Measurements from ENCODE around the gene ZNF213.
"Not testable (repeated sequence)": the region's sequence is repeated elsewhere in the genome, so short reads cannot be mapped to it uniquely, and the experiment has no call there.

Gene ZNF213

DNA sequence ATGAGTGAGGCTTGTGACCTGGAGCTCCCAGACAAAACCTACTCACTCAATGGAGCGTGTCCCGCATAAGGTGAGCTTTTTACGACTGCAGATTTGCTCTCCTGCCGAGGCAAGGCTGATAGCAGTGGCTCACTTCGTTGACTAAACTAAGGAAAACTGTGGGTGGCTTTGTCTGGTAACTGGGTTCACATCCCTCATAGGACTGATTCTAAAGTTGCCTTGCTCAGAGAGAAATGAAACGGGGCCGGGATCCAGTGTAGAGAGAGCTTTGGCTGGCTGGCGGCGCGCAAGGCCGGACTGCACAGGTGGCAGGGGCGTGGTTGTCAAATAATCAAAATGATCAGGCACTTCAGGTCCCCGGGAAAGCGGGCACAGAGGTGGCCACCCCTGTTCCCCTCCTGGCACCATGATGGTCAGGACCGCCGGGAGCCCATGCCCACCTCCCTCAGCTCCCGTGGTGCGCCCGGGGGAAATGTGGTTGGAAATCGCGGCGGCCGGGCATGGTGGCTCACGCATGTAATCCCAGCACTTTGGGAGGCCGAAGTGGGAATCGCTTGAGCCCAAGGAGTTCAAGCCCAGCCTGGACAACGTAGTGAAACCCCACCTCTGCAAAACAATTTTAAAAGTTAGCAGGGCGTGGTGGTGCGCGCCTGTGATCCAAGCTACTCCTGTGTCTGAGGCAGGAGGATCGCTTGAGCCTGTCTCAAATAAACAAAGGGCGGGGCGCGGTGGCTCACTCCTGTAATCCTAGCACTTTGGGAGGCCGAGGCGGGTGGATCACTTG is 26.6 kb downstream of the ZNF213 start:
- DNase-seq (ENCODE audit: low spot score in 2 of 2) = no peak
- Mint-ChIP-seq H3K9me3 (no peaks in the 10 kb centered on the region), H3K36me3 (peaks cover 32% of the 10 kb centered on the region), H3K4me3 (no peak overlapping the region), H3K4me1 (peaks cover 46% of the 10 kb centered on the region), H3K27ac (no peak overlapping the region)
- no peak for ATAC-seq

DNA sequence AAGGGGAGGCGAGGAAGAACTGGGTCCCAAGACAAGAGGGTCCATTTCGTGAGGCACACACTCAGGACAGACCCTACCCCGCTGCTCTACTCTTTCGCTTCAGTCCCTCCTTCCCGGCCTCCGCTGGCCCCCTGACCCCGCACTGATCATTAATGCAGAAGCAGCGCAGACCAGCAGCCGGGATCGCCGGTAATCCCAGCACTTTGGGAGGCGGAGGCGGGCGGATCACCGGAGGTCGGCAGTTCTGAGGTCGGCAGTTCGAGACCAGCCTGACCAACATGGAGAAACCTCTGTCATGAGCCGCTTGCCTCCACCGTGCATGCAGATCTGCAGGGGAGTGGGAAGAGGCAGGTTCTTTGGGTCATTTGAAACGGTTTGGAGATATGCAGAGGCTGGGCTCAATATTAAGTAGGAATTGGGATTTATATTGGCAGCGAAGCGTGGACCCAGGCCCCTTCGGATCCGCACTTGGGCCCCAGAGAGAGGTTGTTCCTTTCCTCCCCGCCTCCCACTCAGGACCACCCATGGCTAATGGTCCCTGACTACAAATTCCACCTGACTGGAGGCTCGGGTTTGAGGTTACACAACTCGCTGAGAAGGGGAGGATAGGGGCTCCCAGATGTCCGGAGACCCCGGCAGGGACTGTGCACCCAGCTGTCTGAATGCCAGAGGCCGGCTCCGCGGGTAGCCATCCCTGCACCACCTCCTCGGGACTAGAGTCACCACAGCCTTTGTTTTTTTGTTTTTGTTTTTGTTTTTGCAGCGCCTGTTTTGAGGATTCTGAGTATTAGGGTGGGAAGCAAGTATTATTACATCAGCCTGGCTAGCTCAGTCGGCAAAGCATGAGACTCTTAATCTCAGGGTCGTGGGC is 29.5 kb downstream of the ZNF213 start:
- peaks cover 25% of the 10 kb centered on the region for H3K4me1 Mint-ChIP-seq
- H3K4me3 Mint-ChIP-seq = no peak overlapping the region
- ATAC-seq (no peak), DNase-seq (ENCODE audit: low spot score in 2 of 2) (no peak)
- no peak overlapping the region for H3K27ac Mint-ChIP-seq
- H3K36me3 Mint-ChIP-seq = peaks cover 5% of the 10 kb centered on the region
- no peaks in the 10 kb centered on the region for H3K9me3 Mint-ChIP-seq

DNA sequence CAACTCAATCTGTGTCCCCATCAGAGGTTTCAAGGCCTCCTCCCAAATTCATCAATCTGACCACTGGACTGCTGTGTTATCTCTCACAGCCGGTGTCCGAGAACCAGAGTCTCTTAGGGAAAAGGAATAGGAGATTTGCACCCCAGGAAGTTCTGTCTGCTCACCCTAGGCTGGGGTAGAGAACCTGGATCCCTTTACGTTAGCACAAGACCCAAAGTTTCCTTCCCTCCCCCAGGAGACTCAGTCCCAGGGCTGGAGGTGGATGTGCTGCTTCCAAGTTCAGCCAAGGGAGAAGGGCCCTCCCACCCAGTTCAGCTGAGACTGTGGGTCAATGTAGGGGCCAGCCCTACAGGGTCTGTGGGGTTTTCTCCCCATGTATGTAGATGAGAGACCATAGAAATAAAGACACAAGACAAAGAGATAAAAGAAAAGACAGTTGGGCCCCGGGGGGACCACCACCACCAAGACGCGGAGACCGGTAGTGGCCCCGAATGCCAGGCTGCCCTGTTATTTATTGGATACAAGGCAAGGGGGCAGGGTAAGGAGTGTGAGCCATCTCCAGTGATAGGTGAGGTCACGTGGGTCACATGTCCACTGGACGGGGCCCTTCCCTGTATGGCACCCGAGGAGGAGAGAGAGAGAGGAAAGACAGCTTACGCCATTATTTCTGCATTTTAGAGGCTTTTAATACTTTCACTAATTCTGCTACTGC is 30.4 kb downstream of the ZNF213 start:
- peak overlapping the region; percentile 73 for H3K27ac Mint-ChIP-seq
- H3K36me3 Mint-ChIP-seq = no peaks in the 10 kb centered on the region
- DNase-seq (ENCODE audit: low spot score in 2 of 2) (no peak), ATAC-seq (no peak)
- no peaks in the 10 kb centered on the region for H3K9me3 Mint-ChIP-seq
- H3K4me1 Mint-ChIP-seq = peaks cover 18% of the 10 kb centered on the region
- H3K4me3 Mint-ChIP-seq = peak overlapping the region; percentile 53

DNA sequence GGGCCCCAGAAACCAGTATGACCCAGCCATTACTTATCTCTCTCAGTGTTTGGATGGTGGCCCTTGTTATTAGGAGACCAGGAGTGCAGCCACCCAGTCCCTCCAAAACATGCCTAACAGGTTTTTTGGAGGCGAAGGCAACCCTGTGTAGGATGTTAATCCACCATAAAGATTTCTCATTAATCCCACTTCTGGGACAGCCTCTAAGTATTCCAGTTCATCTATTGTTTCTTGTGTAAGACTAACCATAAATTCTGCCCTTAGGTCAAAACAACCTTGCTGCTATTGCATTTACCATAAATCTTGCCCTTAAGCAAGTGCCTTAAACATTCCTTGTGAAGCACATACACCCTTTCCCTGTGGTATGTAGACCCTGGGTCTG is 31.7 kb downstream of the ZNF213 start:
- DNase-seq (ENCODE audit: low spot score in 2 of 2) = no peak
- H3K4me1 Mint-ChIP-seq = peaks cover 28% of the 10 kb centered on the region
- no peak for ATAC-seq
- no peaks in the 10 kb centered on the region for H3K9me3 Mint-ChIP-seq
- H3K36me3 Mint-ChIP-seq = peaks cover 4% of the 10 kb centered on the region
- H3K4me3 Mint-ChIP-seq = no peak overlapping the region
- H3K27ac Mint-ChIP-seq = no peak overlapping the region

DNA sequence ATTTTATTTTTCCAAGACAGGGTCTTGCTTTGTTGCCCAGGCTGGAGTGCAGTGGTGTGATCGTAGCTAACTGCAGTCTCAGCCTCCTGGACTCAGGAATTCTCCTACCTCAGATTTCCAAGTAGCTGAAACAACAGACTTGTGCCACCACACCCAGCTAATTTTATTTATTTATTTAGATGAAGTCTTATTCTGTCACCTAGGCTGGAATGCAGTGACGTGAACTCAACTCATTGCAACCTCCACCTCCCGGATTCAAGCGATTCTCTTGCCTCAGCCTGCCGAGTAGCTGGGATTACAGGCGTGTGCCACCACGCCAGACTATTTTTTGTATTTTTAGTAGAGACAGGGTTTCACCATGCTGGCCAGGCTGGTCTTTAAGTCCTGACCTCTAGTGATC is 33.9 kb downstream of the ZNF213 start:
- H3K4me1 Mint-ChIP-seq = peaks cover 38% of the 10 kb centered on the region
- H3K9me3 Mint-ChIP-seq; H3K4me3 Mint-ChIP-seq; DNase-seq (ENCODE audit: low spot score in 2 of 2); ATAC-seq; H3K27ac Mint-ChIP-seq: not testable (repeated sequence)
- peaks cover 14% of the 10 kb centered on the region for H3K36me3 Mint-ChIP-seq

DNA sequence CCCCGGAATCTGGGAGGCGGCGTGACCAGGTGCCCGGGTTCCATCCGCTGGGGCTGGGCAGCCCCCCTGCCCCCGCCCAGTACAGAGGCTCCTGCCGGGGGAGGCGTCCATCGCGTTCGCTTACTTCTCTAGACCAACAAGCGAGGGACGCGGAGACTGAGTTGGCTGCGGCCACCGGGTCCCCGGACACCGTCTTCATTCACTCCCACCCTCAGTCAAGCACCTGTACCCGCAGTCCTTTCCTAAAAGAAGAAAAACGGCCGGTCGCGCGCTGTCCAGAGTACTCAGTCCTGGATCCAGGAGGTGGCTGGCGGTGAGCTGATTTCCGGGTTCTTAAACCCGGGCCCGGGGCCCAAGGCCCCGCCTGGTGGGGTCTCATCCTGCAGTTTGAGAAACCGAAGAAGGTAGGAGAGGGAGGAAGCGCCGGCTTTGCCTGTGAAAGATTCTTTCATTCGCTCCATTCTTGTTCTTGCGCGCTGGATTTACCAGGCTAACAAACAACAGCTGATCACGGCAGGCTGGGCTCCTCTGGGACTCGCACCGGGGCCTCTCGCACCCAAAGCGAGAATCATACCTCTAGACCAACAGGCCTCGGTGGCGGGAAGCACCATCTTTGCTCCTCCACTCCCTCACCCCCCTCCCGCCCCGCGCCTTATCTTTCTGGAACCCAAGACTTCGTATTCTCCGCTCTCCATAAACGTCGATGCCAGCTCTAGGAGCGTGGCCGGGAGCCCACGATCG is 35.8 kb downstream of the ZNF213 start:
- Mint-ChIP-seq H3K9me3 (no peaks in the 10 kb centered on the region), H3K4me1 (peaks cover 34% of the 10 kb centered on the region), H3K4me3 (peak overlapping the region; percentile 77), H3K36me3 (peaks cover 19% of the 10 kb centered on the region), H3K27ac (peak overlapping the region; percentile 91)
- DNase-seq (ENCODE audit: low spot score in 2 of 2) = no peak
- peak; percentile 36 for ATAC-seq

DNA sequence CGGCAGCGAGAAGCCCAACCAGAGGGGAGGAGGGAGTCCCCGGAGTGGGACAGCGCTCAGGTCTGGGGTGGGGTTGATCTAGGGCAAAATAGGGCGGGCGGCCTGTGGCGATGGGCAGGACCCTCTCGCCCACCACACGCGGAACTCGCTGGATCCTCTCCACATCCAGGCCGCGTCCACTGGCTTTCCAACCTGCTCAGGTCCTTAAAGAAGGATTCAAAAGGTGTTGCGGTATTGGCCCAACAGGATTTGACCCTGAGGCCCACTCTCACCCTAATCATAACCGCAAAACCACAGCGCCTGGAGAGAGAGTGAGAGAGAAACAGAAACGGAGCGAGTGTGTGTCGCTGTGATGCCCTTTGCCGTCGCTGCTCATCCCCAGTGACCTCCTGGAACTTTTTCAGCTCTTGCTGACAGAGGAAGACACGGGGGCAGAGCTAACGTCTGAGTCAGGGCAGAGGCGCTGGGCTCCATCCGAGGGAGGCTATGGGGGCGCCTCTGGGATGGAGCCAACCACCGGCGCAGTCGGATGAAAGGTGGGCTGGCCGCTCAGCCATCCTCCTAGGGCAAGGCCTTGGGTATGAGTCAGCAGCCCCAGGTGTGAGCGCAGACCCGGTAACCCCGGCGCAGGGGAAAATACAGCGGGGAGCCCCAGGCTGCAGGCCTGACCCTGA is 36.5 kb downstream of the ZNF213 start:
- peak overlapping the region; percentile 91 for H3K27ac Mint-ChIP-seq
- H3K36me3 Mint-ChIP-seq = peaks cover 23% of the 10 kb centered on the region
- DNase-seq (ENCODE audit: low spot score in 2 of 2) (peak; percentile 38 to 85), ATAC-seq (peak; percentile 82)
- H3K9me3 Mint-ChIP-seq = no peaks in the 10 kb centered on the region
- peaks cover 32% of the 10 kb centered on the region for H3K4me1 Mint-ChIP-seq
- H3K4me3 Mint-ChIP-seq = peak overlapping the region; percentile 77

DNA sequence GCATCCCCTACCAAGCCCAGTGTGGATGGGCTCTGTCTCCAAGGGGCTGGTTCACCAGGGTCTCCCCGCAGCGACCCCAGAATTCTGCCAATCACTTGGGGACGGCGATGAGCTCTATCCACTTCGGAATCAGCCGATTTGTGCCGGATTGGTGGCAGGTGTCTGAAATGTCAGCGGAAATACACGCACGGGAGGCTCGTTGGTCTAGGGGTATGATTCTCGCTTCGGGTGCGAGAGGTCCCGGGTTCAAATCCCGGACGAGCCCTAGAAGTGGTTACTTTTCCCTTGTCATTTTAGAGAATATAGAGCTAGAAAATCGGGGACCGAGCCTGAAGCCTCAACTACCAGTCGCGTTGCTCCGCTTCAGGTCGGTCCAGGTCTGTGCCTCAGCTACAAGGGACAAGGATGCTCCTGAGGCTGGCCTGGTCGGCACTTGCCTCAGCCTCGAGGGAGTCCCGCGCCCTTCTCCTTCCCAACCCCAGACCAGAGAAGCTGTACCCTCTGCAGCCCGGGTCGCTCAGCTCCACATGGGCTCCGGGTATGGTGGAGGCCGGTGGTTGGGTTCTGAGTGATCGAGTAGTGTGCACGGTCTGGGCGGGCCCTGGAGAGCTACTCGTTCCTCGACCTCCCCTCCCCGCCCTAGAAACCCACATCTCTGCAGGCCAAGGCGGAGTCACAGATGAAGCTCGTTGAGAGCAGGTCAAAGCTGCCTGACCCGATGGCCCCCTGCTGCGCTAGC is 37.2 kb downstream of the ZNF213 start:
- no peaks in the 10 kb centered on the region for H3K9me3 Mint-ChIP-seq
- peak; percentile 52 for ATAC-seq
- peaks cover 32% of the 10 kb centered on the region for H3K4me1 Mint-ChIP-seq
- H3K27ac Mint-ChIP-seq = peak overlapping the region; percentile 91
- DNase-seq (ENCODE audit: low spot score in 2 of 2) = peak in 1 of 2 donors; percentile 38
- H3K36me3 Mint-ChIP-seq = peaks cover 23% of the 10 kb centered on the region
- H3K4me3 Mint-ChIP-seq = peak overlapping the region; percentile 77

DNA sequence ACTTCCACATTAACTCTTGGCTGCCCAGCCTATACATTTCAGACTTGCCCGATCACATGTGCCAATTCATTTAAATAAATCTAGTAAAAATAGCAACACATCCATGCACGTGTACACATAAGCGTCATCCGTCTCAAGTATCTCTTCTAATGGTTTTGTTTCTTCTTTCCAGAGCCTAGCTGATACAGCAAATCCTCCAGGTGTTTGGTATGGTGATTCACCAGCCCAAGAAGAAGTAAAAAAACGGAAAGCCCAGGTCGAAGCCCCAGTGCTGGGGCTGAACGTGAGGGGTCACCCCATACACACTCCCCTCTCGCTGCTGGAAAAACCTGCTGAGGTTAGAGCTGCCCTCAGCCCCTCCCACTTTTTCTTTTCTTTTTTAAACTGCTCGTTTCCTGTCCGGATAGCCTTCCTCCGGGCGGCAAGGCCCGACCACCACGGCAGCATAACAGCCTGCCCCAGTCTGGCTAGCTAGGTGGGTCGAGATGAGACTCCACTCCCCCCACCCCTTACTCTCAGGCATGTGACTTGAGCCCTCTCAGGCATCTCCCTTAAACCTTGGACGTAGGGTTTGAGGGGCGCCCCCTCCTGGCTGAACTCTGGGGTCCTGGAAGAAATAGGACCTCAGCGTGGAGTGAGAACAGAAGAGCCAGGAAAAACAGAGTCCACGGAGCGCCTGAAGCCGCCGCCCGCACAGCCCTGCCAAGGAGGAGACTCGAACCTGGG is 39.2 kb downstream of the ZNF213 start:
- DNase-seq (ENCODE audit: low spot score in 2 of 2) (peak; percentile 24 to 75), ATAC-seq (peak; percentile 3)
- peak overlapping the region; percentile 64 for H3K4me3 Mint-ChIP-seq
- H3K27ac Mint-ChIP-seq = peak overlapping the region; percentile 70
- H3K36me3 Mint-ChIP-seq = peaks cover 23% of the 10 kb centered on the region
- no peaks in the 10 kb centered on the region for H3K9me3 Mint-ChIP-seq
- H3K4me1 Mint-ChIP-seq = peaks cover 32% of the 10 kb centered on the region

DNA sequence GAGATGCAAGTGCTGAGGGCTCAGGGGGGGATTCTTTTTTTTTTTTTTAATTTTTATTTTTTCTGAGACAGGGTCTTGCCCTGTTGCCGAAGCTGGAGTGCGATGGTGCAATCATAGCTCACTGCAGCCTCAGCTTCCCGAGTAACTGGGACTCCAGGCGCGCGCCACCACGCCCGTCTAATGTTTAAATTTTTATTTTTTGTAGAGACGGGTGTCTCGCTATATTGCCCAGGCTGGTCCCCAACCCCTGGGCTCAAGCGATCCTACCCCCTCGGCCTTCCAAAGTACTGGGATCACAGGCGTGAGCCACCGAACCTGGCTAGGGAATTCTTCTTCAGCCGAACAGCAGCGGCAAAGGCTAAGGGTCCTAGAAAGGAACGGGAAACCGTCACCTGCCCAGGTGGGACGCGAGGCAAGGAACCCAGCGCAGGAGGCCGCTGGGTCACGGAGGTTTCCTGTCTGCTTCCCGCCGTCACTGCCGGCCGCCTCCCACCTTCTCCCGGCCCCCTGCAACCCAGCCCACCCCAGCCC is 39.9 kb downstream of the ZNF213 start:
- Mint-ChIP-seq H3K9me3 (no peaks in the 10 kb centered on the region), H3K36me3 (peaks cover 23% of the 10 kb centered on the region), H3K4me3 (peak overlapping the region; percentile 64), H3K4me1 (peaks cover 32% of the 10 kb centered on the region), H3K27ac (peak overlapping the region; percentile 70)
- no peak for ATAC-seq
- no peak for DNase-seq (ENCODE audit: low spot score in 2 of 2)

DNA sequence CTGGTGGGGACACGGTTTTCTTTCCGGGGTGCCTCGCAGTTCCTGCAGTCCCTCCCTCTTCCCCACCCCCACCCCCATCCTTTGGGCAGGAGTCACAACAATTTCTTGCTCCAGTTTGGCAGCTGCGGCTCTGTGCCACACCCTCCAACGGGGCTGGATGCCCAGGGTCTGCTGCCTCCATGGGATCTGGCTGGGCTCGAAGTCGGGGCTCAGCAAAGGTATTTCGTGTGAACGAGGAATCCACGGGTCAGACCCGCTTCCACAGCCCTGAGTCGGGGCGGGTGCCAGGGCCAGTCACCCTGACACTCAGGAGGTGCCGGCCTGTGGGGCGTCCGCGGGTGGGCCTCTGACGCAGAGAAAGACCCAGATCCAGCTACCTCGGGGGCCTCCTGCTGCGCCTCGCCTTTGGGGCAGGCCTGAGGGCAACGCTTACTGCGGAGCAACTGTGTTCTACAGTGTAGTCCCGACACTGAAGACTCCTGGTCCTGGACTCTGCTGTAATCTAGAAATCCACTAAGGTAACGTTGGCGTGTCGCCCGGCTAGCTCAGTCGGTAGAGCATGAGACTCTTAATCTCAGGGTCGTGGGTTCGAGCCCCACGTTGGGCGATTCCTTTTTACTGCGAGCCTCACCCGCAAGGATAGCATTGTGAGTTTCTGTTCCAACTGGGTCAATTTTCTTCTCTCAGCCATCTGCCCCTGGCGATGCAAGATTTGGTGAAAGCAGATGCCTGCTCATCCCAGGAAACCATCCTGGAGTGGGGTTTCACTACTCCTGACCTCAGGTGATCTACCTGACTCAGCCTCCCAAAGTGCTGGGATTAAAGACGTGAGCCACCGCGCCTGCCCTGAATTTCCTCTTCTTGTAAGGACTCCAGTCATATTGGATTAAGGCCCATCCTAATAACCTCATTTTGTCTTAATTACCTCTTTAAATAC is 40.6 kb downstream of the ZNF213 start:
- peak; percentile 29 to 78 for DNase-seq (ENCODE audit: low spot score in 2 of 2)
- Mint-ChIP-seq H3K9me3 (no peaks in the 10 kb centered on the region), H3K36me3 (peaks cover 23% of the 10 kb centered on the region), H3K4me3 (peak overlapping the region; percentile 64), H3K27ac (peak overlapping the region; percentile 82), H3K4me1 (peaks cover 32% of the 10 kb centered on the region)
- no peak for ATAC-seq

DNA sequence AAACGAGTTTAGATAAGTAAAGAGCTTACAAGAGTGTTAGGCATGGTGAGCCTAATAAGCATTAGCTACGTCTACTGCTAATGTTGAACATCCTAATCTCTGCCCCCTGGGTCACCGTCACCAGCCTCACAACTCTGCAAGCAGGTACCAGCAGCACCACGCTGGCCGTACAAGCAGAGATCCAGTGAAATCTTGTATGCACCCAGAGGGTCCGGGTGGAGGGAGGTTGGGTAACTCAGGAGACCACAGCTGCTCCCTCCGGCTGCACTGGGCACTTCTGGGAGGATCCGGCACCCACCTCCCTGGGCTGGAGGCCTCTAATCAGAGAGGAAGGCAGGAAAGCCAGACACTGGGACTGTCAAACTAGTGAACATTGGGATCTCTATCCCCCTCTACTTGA is 44.8 kb downstream of the ZNF213 start:
- ATAC-seq (no peak), DNase-seq (ENCODE audit: low spot score in 2 of 2) (no peak)
- peaks cover 22% of the 10 kb centered on the region for H3K4me1 Mint-ChIP-seq
- no peaks in the 10 kb centered on the region for H3K9me3 Mint-ChIP-seq
- H3K27ac Mint-ChIP-seq = no peak overlapping the region
- H3K4me3 Mint-ChIP-seq = no peak overlapping the region
- peaks cover 37% of the 10 kb centered on the region for H3K36me3 Mint-ChIP-seq

Measured in stimulated activated effector memory CD8-positive, alpha-beta T cell treated with anti-CD3 and anti-CD28 coated beads, Interleukin-12 subunit alpha, Interleukin-12 subunit beta, amount 100 ng/mL, for 72 hours (primary cell).